ENCODE results near the gene PCDHB5. TPM values are rescaled to one million over a fixed set of nuclear protein-coding genes. Genes with fewer than 3 reads are reported as not detected.

PCDHB5 gene
- polyA plus RNA-seq, 1 donor: 7.5 TPM

Other genes starting within 250 kb of the PCDHB5 start
- 0.13 TPM for gene PCDHAC1, start 208.9 kb upstream of the PCDHB5 start, polyA plus RNA-seq (ENCODE audit: insufficient read length)
- 0.93 TPM for gene PCDHAC2, start 168.7 kb upstream of the PCDHB5 start, polyA plus RNA-seq (ENCODE audit: insufficient read length)
- 0.13 TPM for gene PCDHB1, start 83.8 kb upstream of the PCDHB5 start, polyA plus RNA-seq (ENCODE audit: insufficient read length)
- gene PCDHB2, start 40.6 kb upstream of the PCDHB5 start, polyA plus RNA-seq (ENCODE audit: insufficient read length): 6.6 TPM
- 2.3 TPM for gene PCDHB3, start 34.7 kb upstream of the PCDHB5 start, polyA plus RNA-seq (ENCODE audit: insufficient read length)
- 1.9 TPM for gene PCDHB4, start 13.4 kb upstream of the PCDHB5 start, polyA plus RNA-seq (ENCODE audit: insufficient read length)
- gene PCDHB6, start 14.9 kb downstream of the PCDHB5 start, polyA plus RNA-seq (ENCODE audit: insufficient read length): 3.5 TPM
- 4.5 TPM for gene PCDHB7, start 37.4 kb downstream of the PCDHB5 start, polyA plus RNA-seq (ENCODE audit: insufficient read length)
- 2.6 TPM for gene PCDHB8, start 42.6 kb downstream of the PCDHB5 start, polyA plus RNA-seq (ENCODE audit: insufficient read length)
- gene PCDHB16, start 47.2 kb downstream of the PCDHB5 start, polyA plus RNA-seq (ENCODE audit: insufficient read length): 8.1 TPM
- gene PCDHB9, start 52.0 kb downstream of the PCDHB5 start, polyA plus RNA-seq (ENCODE audit: insufficient read length): 4.3 TPM
- 7.2 TPM for gene PCDHB10, start 57.1 kb downstream of the PCDHB5 start, polyA plus RNA-seq (ENCODE audit: insufficient read length)
- 4.4 TPM for gene PCDHB11, start 64.4 kb downstream of the PCDHB5 start, polyA plus RNA-seq (ENCODE audit: insufficient read length)
- gene PCDHB12, start 73.5 kb downstream of the PCDHB5 start, polyA plus RNA-seq (ENCODE audit: insufficient read length): 4.6 TPM
- 9.3 TPM for gene PCDHB13, start 78.7 kb downstream of the PCDHB5 start, polyA plus RNA-seq (ENCODE audit: insufficient read length)
- 11.3 TPM for gene PCDHB14, start 88.1 kb downstream of the PCDHB5 start, polyA plus RNA-seq (ENCODE audit: insufficient read length)
- gene PCDHB15, start 110.2 kb downstream of the PCDHB5 start, polyA plus RNA-seq (ENCODE audit: insufficient read length): 12.5 TPM
- gene SLC25A2, start 168.8 kb downstream of the PCDHB5 start, polyA plus RNA-seq (ENCODE audit: insufficient read length): 0.23 TPM
- gene TAF7, start 185.6 kb downstream of the PCDHB5 start, polyA plus RNA-seq (ENCODE audit: insufficient read length): 154 TPM
- 1.1 TPM for gene PCDHGA1, start 195.3 kb downstream of the PCDHB5 start, polyA plus RNA-seq (ENCODE audit: insufficient read length)
- gene PCDHGA2, start 203.6 kb downstream of the PCDHB5 start, polyA plus RNA-seq (ENCODE audit: insufficient read length): 6.8 TPM
- gene PCDHGA3, start 208.6 kb downstream of the PCDHB5 start, polyA plus RNA-seq (ENCODE audit: insufficient read length): 2.9 TPM
- gene PCDHGB1, start 214.9 kb downstream of the PCDHB5 start, polyA plus RNA-seq (ENCODE audit: insufficient read length): 1.9 TPM
- 2.6 TPM for gene PCDHGA4, start 219.8 kb downstream of the PCDHB5 start, polyA plus RNA-seq (ENCODE audit: insufficient read length)
- 4.0 TPM for gene PCDHGB2, start 224.8 kb downstream of the PCDHB5 start, polyA plus RNA-seq (ENCODE audit: insufficient read length)
- gene PCDHGA5, start 229.0 kb downstream of the PCDHB5 start, polyA plus RNA-seq (ENCODE audit: insufficient read length): 2.7 TPM
- 2.8 TPM for gene PCDHGB3, start 235.0 kb downstream of the PCDHB5 start, polyA plus RNA-seq (ENCODE audit: insufficient read length)
- gene PCDHGA6, start 238.7 kb downstream of the PCDHB5 start, polyA plus RNA-seq (ENCODE audit: insufficient read length): 8.1 TPM
- gene PCDHGA7, start 247.5 kb downstream of the PCDHB5 start, polyA plus RNA-seq (ENCODE audit: insufficient read length): 2.2 TPM